IPS-15b (cell line): Measurements from ENCODE around the gene SLC39A5.
A peak's percentile ranks its signal among the peaks of the same experiment; 100 is the strongest.

Experiments
- H3K27me3 ChIP-seq: one replicate; pipeline ENCODE4 v1.6.1; 2013; ENCODE audit warnings: low read length; ENCODE audit not compliant: control insufficient read depth, insufficient read depth
- H3K36me3 ChIP-seq: one replicate; pipeline ENCODE4 v1.6.1; 2013; ENCODE audit warnings: low read length; ENCODE audit not compliant: control insufficient read depth, insufficient read depth
- H3K4me1 ChIP-seq: one replicate; pipeline ENCODE4 v1.6.1; 2013; ENCODE audit warnings: mild to moderate bottlenecking, low read length; ENCODE audit not compliant: control insufficient read depth, insufficient read depth
- H3K4me3 ChIP-seq: one replicate; pipeline ENCODE4 v1.5.1; 2013; ENCODE audit warnings: low read depth, low read length
- H3K9ac ChIP-seq: one replicate; pipeline ENCODE4 v1.6.1; 2013; ENCODE audit warnings: low read depth, mild to moderate bottlenecking, low read length
- H3K9me3 ChIP-seq: one replicate; pipeline ENCODE4 v1.6.1; 2013; ENCODE audit warnings: mild to moderate bottlenecking, low read length; ENCODE audit not compliant: control insufficient read depth, insufficient read depth

Gene SLC39A5

DNA sequence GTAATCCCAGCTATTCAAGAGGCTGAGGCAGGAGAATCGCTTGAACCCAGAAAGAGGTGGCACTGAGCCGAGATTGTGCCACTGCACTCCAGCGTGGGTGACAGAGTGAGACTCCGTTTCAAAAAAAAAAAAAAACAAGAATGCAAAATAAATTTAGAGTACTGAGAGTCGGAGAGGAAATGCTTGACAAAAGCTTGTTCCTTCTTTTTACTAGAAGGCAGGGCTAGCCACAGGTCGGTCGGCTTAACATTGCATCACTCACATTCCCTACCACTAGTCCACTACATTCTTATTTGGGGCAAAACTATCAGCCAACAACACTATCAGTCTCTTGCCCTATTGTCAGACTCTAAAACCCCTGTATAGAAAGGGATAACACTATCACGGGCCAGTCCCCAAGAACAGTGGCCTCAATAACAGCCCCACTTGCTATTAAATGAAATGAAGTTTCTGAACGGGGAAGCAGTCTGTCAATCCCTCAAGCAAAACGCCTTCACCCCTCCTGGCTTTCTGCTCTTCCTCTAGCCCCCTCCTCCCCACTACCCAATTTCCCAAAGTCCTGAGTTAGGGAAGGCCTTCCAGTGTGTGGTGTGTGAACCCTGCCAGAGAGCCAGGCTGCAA lies 9.1 kb upstream of the SLC39A5 start:
- peaks cover 7% of the 10 kb centered on the region for H3K4me1 ChIP-seq
- H3K27me3 ChIP-seq: no peaks in the 10 kb centered on the region
- peaks cover 12% of the 10 kb centered on the region for H3K36me3 ChIP-seq
- H3K9me3 ChIP-seq: no peaks in the 10 kb centered on the region
- peak overlapping the region; percentile 76 for H3K9ac ChIP-seq
- H3K4me3 ChIP-seq: peak overlapping the region; percentile 95

DNA sequence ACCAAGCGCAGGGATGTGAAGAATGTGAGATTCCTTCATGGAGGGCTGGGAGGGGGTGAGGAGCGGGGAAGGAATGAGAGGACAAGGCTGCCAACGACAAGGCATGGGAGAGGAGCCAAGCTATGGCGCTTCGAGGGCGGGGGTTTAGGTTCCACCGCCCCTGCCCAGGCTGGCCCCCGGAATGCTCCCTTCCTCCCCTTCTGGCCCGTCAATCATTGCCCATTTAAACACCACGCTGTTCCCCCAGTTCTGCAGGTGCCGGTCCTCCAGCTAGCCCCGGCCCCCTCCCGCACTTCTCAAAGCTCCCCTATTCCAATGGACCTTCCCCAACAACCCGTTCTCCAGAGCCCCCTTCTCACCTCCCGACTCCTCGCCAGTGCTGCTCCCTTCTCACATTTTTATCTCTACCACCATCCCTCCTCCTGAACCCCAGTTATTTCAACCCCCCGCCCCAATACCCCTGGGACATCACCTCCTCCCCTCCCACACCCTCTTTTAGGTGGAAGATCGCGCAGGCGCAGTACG lies 8.6 kb upstream of the SLC39A5 start:
- peak overlapping the region; percentile 76 for H3K9ac ChIP-seq
- peaks cover 11% of the 10 kb centered on the region for H3K36me3 ChIP-seq
- no peaks in the 10 kb centered on the region for H3K27me3 ChIP-seq
- H3K4me1 ChIP-seq: peaks cover 7% of the 10 kb centered on the region
- peak overlapping the region; percentile 95 for H3K4me3 ChIP-seq
- no peaks in the 10 kb centered on the region for H3K9me3 ChIP-seq

DNA sequence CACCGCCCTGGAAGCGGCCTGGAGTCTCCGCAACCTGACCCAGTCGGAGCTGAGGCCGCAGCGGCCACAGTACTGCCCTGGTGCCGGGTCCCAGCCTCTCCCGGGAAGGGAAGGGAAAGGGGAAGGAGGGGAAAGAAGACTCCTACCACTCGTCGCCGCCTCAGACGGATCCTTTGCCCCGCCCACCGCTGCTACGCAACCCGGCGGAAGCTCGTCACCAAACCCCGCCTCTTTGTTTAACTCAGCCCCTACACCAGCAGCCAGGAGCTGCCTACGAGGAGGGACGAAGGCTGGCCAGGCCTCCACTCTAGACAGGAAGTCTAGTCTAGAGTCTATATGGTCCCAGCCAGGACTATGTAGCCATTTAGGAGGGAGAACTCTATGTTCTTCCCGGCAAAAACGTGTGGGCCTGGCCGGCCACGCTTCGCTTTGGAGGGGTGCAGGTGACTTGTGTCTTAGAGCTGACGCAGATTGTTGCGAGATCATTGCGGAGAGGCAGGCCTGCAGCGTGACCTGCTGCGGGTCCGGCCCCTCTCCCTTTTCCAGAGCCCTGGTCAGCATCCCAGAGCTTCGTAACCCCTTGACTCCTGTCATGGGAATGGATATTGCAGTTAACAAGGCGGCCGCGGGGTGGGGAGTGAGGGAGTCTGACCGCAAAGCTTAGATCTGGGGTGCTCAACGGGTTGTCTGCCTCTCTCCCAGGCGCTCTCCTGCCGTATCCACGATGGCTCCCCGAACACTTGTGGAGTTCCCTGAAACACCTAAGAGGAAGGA lies 7.9 kb upstream of the SLC39A5 start, which contains the start of gene RNF41:
Gene RNF41, minus strand, starts transcription at position 166 of the 774 bp plus-strand sequence. CDS start 7,875 bp downstream, outside the sequence.
- Histone ChIP-seq H3K9ac (peak within 1 kb of the TSS; percentile 76), H3K4me3 (peak within 1 kb of the TSS; percentile 95), H3K9me3 (no peaks in the 10 kb centered on the region), H3K4me1 (peaks cover 7% of the 10 kb centered on the region), H3K27me3 (no peaks in the 10 kb centered on the region), H3K36me3 (peaks cover 7% of the 10 kb centered on the region)

DNA sequence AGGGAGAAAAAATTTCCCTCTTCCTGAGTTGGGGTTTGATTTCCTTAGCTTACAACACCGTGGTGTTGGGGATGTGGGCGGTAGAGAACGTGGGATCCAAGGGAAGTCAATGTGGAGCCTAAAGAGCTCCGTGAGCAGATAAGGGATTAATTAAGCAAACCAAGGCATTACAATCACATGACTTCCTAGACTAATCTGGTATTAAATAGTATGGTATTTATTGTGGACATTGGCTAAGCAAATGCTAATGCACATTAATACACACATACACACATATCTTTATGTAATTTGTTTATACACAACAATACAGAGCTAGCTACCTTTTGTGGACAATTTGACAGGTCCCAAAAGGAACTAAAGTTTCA lies 7.3 kb upstream of the SLC39A5 start:
- H3K36me3 ChIP-seq: peaks cover 3% of the 10 kb centered on the region
- peaks cover 7% of the 10 kb centered on the region for H3K4me1 ChIP-seq
- no peaks in the 10 kb centered on the region for H3K9me3 ChIP-seq
- peak overlapping the region; percentile 76 for H3K9ac ChIP-seq
- H3K27me3 ChIP-seq: no peaks in the 10 kb centered on the region
- H3K4me3 ChIP-seq: peak overlapping the region; percentile 95

DNA sequence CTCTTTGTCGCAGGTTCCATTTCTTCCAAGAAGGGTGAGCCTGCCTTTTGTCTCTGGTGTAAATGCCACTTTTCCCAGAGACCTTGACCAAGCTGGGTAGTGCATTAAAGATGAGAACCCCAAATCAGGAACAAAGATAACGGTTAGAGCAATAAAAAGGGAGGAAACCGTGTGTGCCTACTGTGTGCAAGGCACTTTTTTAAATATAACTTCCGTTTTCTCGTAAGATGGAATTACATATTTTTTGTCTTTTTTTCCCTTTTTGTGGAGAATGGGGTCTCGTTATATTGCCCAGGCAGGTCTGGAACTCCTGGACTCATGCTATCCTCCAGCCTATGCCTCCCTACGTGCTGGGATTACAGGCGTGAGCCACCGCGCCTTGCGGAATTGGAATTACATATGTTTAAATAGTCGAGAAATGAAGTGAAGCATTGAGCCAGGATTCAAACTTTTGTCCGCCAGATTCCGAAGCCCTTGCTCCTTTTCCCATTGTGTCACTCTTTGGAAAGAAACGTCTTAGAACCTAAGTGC lies 6.2 kb upstream of the SLC39A5 start:
- Histone ChIP-seq H3K9ac (peak overlapping the region; percentile 40), H3K4me3 (peak overlapping the region; percentile 30)

DNA sequence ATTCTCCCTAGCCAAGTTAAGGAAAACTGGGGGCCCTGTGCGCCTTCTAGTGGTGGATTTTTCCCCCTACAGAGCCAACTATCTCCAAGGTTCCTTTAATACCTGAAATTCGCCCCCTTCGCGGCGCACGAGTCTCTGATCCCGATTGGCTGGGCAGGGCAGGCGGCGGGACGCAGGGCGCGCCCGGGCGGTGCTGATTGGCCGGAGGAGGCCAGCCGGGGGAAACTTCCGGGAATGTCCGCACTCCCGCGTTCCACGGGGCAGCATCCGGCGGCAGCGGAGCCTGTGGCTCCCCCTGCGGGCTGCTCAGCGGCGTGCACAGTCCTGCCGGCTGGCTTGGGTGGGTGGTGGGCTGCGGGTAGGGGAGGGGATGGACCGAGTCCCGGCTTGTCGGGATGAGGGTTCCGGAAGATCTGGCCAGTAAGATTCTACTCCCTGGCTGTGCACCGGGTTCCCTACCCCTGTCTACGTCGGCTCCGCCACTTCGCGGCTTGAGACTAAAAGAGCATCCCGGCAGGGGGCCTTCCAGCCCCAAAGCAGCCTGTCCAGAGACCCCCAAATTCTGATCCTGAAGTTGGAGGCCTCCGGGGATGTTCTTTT lies 5.6 kb upstream of the SLC39A5 start, which contains the start of gene NABP2:
Gene NABP2, plus strand, starts transcription at position 241 of the 600 bp plus-strand sequence. CDS start 515 bp downstream, outside the sequence.
- Histone ChIP-seq H3K36me3 (no peaks in the 10 kb centered on the region), H3K27me3 (no peaks in the 10 kb centered on the region), H3K4me1 (peaks cover 7% of the 10 kb centered on the region), H3K9me3 (no peaks in the 10 kb centered on the region), H3K9ac (peak within 1 kb of the TSS; percentile 67), H3K4me3 (peak within 1 kb of the TSS; percentile 71)

More for the DNA sequence above, 6.2 kb upstream of the SLC39A5 start:
- H3K9me3 ChIP-seq: no peaks in the 10 kb centered on the region
- no peaks in the 10 kb centered on the region for H3K36me3 ChIP-seq
- peaks cover 7% of the 10 kb centered on the region for H3K4me1 ChIP-seq
- H3K27me3 ChIP-seq: no peaks in the 10 kb centered on the region

DNA sequence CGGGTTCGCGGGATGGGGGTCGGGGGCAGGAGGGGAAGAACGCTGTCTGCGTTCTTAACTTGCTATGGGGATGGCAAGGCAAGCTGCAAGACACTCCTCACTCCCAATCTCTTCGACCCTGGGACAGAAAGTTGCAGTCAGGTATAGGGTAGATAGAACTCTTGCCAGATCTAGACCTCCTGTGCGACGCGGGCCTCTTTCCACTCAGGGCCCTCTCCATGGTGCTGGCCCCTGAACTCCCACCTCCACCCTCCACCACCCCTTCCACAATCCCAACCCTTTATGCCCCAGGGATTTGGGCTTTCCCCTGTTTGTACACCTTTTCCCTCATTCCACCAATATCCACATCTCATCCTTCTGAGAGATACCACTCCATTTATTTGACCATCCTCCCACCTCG lies 4.9 kb upstream of the SLC39A5 start:
- H3K27me3 ChIP-seq: no peaks in the 10 kb centered on the region
- no peaks in the 10 kb centered on the region for H3K9me3 ChIP-seq
- no peaks in the 10 kb centered on the region for H3K36me3 ChIP-seq
- H3K4me1 ChIP-seq: peaks cover 7% of the 10 kb centered on the region
- peak overlapping the region; percentile 71 for H3K4me3 ChIP-seq
- no peak overlapping the region for H3K9ac ChIP-seq

DNA sequence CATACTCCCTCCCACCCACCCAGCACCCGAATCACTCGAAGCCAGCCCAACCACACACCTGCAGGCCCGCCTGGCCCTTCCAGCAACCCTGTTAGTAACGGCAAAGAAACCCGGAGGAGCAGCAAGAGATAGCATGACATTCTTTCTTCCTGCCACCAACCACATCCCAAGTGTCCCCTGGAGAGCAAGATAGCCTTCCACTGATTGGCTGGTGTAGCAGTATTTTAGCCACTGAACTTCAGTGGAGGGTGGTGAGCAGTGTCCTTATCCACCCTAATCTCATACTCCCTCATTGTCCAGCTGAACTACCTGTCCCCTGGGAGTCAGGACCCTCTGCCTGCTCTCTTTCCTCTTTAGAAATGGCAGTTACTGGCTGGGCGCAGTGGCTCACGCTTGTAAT lies 769 bp upstream of the SLC39A5 start:
- Histone ChIP-seq H3K4me3 (no peak overlapping the region), H3K4me1 (peaks cover 2% of the 10 kb centered on the region), H3K9me3 (no peaks in the 10 kb centered on the region), H3K27me3 (no peaks in the 10 kb centered on the region), H3K9ac (no peak overlapping the region), H3K36me3 (no peaks in the 10 kb centered on the region)

DNA sequence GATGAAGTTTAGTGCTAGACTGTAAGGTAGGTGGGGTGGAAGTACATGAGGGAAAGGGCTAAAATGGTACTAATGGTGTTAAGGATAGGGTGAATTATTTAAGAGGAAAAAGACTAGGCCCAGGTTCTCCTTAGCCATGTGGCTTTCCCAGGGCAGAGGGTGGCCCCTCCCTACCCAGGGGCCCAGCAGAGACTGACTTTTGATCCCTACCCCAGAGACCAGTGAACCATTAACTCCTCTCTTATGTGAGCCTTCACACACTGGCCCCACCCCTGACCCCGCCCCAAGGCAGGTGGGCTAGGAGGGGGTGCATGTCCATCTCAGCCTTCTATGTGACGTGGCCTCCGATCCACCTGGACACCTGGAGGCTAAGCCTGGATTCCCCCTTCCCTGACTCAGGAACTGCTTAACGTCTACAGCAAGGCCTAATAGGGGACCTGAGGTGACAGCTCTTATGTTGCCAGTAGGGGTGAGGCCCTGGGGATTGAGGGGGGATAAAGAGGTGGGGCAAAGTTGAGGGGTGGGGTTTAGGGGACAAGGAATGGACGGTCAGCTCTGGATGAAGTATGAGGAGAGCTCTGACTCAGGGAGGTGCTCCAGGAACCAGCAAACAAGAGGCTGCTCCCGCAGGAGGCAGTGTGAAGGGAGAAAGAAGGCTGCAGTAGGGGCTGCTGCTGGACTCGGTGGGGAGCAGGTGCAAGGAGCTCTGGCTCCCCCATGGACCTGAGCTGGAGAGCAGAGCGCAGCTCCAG lies 757 bp downstream of the SLC39A5 start:
- Histone ChIP-seq H3K36me3 (no peaks in the 10 kb centered on the region), H3K4me3 (no peak overlapping the region), H3K9me3 (no peaks in the 10 kb centered on the region), H3K4me1 (peaks cover 2% of the 10 kb centered on the region), H3K27me3 (no peaks in the 10 kb centered on the region), H3K9ac (no peak overlapping the region)

DNA sequence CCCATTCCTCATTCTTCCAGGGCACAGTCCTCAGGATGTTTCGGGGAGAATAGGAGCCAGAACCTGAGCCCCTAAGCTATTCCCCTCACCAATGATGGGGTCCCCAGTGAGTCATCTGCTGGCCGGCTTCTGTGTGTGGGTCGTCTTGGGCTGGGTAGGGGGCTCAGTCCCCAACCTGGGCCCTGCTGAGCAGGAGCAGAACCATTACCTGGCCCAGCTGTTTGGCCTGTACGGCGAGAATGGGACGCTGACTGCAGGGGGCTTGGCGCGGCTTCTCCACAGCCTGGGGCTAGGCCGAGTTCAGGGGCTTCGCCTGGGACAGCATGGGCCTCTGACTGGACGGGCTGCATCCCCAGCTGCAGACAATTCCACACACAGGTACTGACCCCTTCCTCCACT lies 1.3 kb downstream of the SLC39A5 start:
- H3K9me3 ChIP-seq: no peaks in the 10 kb centered on the region
- H3K27me3 ChIP-seq: no peaks in the 10 kb centered on the region
- H3K4me3 ChIP-seq: no peak overlapping the region
- H3K4me1 ChIP-seq: peaks cover 2% of the 10 kb centered on the region
- no peaks in the 10 kb centered on the region for H3K36me3 ChIP-seq
- no peak overlapping the region for H3K9ac ChIP-seq
